Fibroblast of lung (primary cell): ENCODE results near the gene AK4. TPM values are rescaled to one million over a fixed set of nuclear protein-coding genes. Genes with fewer than 3 reads are reported as not detected.

Experiments
- DNase-seq, 2 donors: peaks; one replicate each; pipeline versions ENCODE4 v3.0.0 to v3.0.0-alpha.2; 2010; ENCODE audit warnings: low read depth in 2 of 2
- H2AFZ ChIP-seq: 2 replicates; pipeline ENCODE4 v1.5.1; 2012; ENCODE audit warnings: low read length, control low read depth, inconsistent platforms
- H3K27ac ChIP-seq: 2 replicates; pipeline ENCODE4 v1.5.1; 2011; ENCODE audit warnings: low read length, control low read depth; ENCODE audit not compliant: insufficient read depth
- H3K27me3 ChIP-seq: 2 replicates; pipeline ENCODE4 v1.5.1; 2011; ENCODE audit warnings: mild to moderate bottlenecking, low read length; ENCODE audit not compliant: control insufficient read depth, insufficient read depth
- H3K36me3 ChIP-seq: 2 replicates; pipeline ENCODE4 v1.5.1; 2011; ENCODE audit warnings: low read length; ENCODE audit not compliant: control insufficient read depth, insufficient read depth
- H3K4me1 ChIP-seq: 2 replicates; pipeline ENCODE4 v1.5.1; 2011; ENCODE audit warnings: low read length; ENCODE audit not compliant: control insufficient read depth, insufficient read depth; ENCODE audit errors: extremely low read depth
- H3K4me2 ChIP-seq: 2 replicates; pipeline ENCODE4 v1.5.1; 2011; ENCODE audit warnings: low read length, control low read depth; ENCODE audit not compliant: insufficient read depth; ENCODE audit errors: extremely low read depth
- H3K4me3 ChIP-seq, 4 experiments: fragments of 200-600 bp in 1 of 4; sonication (generic) in 1 of 4; replicated peaks in 1 of 4; 2 replicates each; pipeline ENCODE4 v1.5.1; 2011 to 2016; ENCODE audit warnings: low read length in 4 of 4, low read depth in 3 of 4, mild to moderate bottlenecking in 3 of 4, control low read depth in 2 of 4, inconsistent platforms in 1 of 4, mixed read lengths in 1 of 4; ENCODE audit not compliant: insufficient read depth in 1 of 4; ENCODE audit errors: control extremely low read depth in 1 of 4
- H3K79me2 ChIP-seq: 2 replicates; pipeline ENCODE4 v1.5.1; 2012; ENCODE audit warnings: mild to moderate bottlenecking, low read length, inconsistent platforms; ENCODE audit not compliant: control insufficient read depth, insufficient read depth
- H3K9ac ChIP-seq: 2 replicates; pipeline ENCODE4 v1.5.1; 2011; ENCODE audit warnings: mild to moderate bottlenecking, low read length, control low read depth; ENCODE audit not compliant: insufficient read depth
- H3K9me3 ChIP-seq: 2 replicates; pipeline ENCODE4 v1.5.1; 2012; ENCODE audit warnings: low read depth, low read length; ENCODE audit not compliant: control insufficient read depth, insufficient read depth
- H4K20me1 ChIP-seq: 2 replicates; pipeline ENCODE4 v1.5.1; 2011; ENCODE audit warnings: low read length; ENCODE audit not compliant: control insufficient read depth, insufficient read depth; ENCODE audit errors: extremely low read depth
- EZH2 ChIP-seq: IDR thresholded peaks from 2 replicates; pipeline ENCODE4 v1.5.1; 2012; ENCODE audit warnings: low read length, control low read depth, mild to moderate bottlenecking; ENCODE audit errors: missing control alignments
- polyA plus RNA-seq, 2 donors: library from polyadenylated mRNA; depleted of rRNA in 1 of 2; stranded (reverse) in 1 of 2; unstranded in 1 of 2; fragments of >200 nt; gene quantifications; 2 replicates each; pipeline ENCODE4 v1.2.1, GENCODE V29; 2011 to 2012; ENCODE audit warnings: missing spikeins in 1 of 2
- total RNA-seq: library from RNA; depleted of rRNA; stranded (reverse); fragments of >200 nt; gene quantifications from 2 replicates; pipeline ENCODE4 v1.2.1, GENCODE V29; 2014
- TF ChIP-seq, protein P1 (sequence below), 2 donors: IDR thresholded peaks in 1 of 2; conservative IDR thresholded peaks in 1 of 2; 1 replicate in 1 of 2; 2 replicates in 1 of 2; pipeline ENCODE4 v1.5.1; 2011 to 2012; ENCODE audit warnings: low read length in 2 of 2, control low read depth in 1 of 2, inconsistent platforms in 1 of 2, low read depth in 1 of 2, mild to moderate bottlenecking in 1 of 2

Gene AK4
- total and polyA plus RNA-seq, 2 donors (not counting 1 experiment from before 2014, with no cell fraction given) = 6.3 to 49.3 TPM

DNA sequence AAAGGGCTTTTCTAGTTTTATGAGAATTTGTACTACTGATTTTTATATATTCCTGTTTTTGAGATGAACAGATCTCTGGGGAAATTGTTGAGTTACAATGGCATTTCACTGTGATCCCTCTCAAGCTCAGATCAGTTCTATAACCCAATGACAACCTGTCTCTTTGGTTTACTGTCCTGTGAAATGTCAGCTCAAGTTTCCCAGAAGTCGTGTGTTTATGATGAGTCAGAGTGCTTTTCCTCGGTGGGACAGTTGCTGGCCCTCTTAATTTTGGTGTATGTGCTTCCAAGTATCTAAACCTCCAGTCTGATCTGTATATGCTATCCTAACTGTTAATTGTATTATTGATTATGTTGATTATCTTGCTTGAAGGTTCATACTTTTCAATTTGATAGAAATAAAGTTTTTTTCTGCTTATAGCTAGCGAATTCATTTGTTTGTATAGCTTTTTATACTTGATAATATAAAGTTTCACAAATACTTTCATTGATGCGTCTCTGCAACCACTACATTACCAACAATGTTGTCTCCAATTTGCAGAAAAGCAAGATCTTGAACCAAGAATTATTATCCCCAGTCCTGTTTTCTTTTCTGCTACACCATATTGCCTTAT, 83.8 kb downstream of the AK4 start:
- no peaks in the 10 kb centered on the region for H3K27me3 ChIP-seq

DNA sequence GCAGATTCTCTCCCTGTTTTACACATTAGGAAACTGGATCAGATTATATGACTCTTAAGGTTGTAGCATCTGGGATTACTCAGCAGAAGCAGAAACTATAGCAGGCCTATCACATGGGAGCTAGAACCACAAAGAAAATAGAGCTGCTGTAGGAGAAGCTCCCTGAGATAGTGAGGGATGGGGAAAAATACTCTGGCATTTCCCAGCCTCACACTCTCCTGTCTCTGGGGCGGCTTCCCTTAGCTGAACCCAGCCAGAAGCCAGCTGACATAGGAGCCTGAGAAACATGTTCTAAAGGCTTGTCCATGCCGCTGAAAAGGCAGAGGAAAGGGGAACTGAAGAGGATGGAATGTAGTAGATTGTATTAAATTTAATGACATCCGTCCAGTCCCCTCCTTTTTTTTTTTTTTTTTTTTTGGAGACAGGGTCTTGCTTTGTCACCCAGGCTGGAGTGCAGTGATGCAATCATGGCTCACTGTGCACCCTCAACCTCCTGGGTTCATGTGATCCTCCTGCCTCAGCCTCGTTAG, 84.5 kb downstream of the AK4 start:
- Histone ChIP-seq H4K20me1 (no peaks in the 10 kb centered on the region), H3K4me2 (no peak overlapping the region)
- no peak for TF ChIP-seq EZH2
- TF ChIP-seq, protein P1, sequence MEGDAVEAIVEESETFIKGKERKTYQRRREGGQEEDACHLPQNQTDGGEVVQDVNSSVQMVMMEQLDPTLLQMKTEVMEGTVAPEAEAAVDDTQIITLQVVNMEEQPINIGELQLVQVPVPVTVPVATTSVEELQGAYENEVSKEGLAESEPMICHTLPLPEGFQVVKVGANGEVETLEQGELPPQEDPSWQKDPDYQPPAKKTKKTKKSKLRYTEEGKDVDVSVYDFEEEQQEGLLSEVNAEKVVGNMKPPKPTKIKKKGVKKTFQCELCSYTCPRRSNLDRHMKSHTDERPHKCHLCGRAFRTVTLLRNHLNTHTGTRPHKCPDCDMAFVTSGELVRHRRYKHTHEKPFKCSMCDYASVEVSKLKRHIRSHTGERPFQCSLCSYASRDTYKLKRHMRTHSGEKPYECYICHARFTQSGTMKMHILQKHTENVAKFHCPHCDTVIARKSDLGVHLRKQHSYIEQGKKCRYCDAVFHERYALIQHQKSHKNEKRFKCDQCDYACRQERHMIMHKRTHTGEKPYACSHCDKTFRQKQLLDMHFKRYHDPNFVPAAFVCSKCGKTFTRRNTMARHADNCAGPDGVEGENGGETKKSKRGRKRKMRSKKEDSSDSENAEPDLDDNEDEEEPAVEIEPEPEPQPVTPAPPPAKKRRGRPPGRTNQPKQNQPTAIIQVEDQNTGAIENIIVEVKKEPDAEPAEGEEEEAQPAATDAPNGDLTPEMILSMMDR (conservative IDR thresholded peaks at IDR 0.05 in 1 of 2, IDR thresholded peaks at IDR 0.05 in 1 of 2; ENCODE audit: low read depth in 1 of 2, low read length in 2 of 2) = no peak

More for the DNA sequence above, 83.8 kb downstream of the AK4 start:
- Histone ChIP-seq H3K4me3 (no peak overlapping the region), H4K20me1 (no peaks in the 10 kb centered on the region), H3K79me2 (no peaks in the 10 kb centered on the region), H3K27ac (no peak overlapping the region), H2AFZ (no peak overlapping the region), H3K9ac (no peak overlapping the region), H3K9me3 (no peaks in the 10 kb centered on the region), H3K4me1 (no peaks in the 10 kb centered on the region), H3K4me2 (no peak overlapping the region), H3K36me3 (no peaks in the 10 kb centered on the region)
- TF ChIP-seq, protein P1 (conservative IDR thresholded peaks at IDR 0.05 in 1 of 2, IDR thresholded peaks at IDR 0.05 in 1 of 2; ENCODE audit: low read depth in 1 of 2, low read length in 2 of 2) = no peak
- no peak for TF ChIP-seq EZH2
- no peak for DNase-seq

DNA sequence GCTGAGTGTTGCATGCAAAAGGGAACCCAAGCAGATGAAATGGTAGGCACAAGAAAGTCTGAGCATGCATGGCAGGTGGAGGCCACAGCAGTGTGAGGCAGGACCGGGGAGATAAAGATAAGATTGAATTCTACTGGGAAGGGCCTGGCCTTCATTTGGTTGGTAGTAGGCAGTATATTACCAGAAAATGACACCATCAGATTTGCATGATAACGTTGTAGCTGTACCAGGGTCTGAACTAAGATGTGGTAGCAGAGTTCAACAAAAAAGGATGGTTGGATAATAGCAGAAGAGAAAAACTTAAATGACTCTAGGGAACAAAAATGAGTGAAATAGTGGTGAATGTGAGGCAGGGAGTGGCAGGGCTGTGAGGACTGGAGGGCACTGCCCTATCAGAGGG, 85.8 kb downstream of the AK4 start:
- H3K9me3 ChIP-seq = no peaks in the 10 kb centered on the region
- no peaks in the 10 kb centered on the region for H4K20me1 ChIP-seq
- no peaks in the 10 kb centered on the region for H3K27me3 ChIP-seq
- no peak for TF ChIP-seq EZH2
- TF ChIP-seq, protein P1 (conservative IDR thresholded peaks at IDR 0.05 in 1 of 2, IDR thresholded peaks at IDR 0.05 in 1 of 2; ENCODE audit: low read depth in 1 of 2, low read length in 2 of 2) = no peak
- DNase-seq = no peak
- H3K4me2 ChIP-seq = no peak overlapping the region
- H3K4me1 ChIP-seq = no peaks in the 10 kb centered on the region
- no peaks in the 10 kb centered on the region for H3K36me3 ChIP-seq
- no peak overlapping the region for H3K27ac ChIP-seq
- no peak overlapping the region for H2AFZ ChIP-seq
- H3K9ac ChIP-seq = no peak overlapping the region
- no peaks in the 10 kb centered on the region for H3K79me2 ChIP-seq
- no peak overlapping the region for H3K4me3 ChIP-seq

More for the DNA sequence above, 84.5 kb downstream of the AK4 start:
- Histone ChIP-seq H2AFZ (no peak overlapping the region), H3K9me3 (no peaks in the 10 kb centered on the region), H3K9ac (no peak overlapping the region), H3K4me3 (no peak overlapping the region), H3K27ac (no peak overlapping the region), H3K36me3 (no peaks in the 10 kb centered on the region), H3K27me3 (no peaks in the 10 kb centered on the region), H3K4me1 (no peaks in the 10 kb centered on the region), H3K79me2 (no peaks in the 10 kb centered on the region)
- DNase-seq = no peak
